Right atrium auricular region (tissue), 2 donors: ENCODE measurements around the gene MDM2. TPM values are rescaled to one million over a fixed set of nuclear protein-coding genes. Genes with fewer than 3 reads are reported as not detected.

ENCODE experiments used
- DNase-seq: peaks from one replicate; pipeline ENCODE4 v3.0.0-alpha.2; 2019; ENCODE audit warnings: low spot score
- H3K27ac ChIP-seq, 2 donors: fragments of 200-600 bp; sonication (generic); 1 replicate in 1 of 2; 2 replicates in 1 of 2; pipeline ENCODE4 v1.5.1; 2016 to 2019
- H3K27me3 ChIP-seq, 2 donors: fragments of 200-600 bp; sonication (generic); one replicate each; pipeline versions ENCODE4 v1.5.1 to v1.6.0; 2017 to 2019
- H3K36me3 ChIP-seq: fragments of 200-600 bp; sonication (generic); one replicate; pipeline ENCODE4 v1.5.1; 2016
- H3K4me1 ChIP-seq, 2 donors: fragments of 200-600 bp; sonication (generic); one replicate each; pipeline versions ENCODE4 v1.5.1 to v1.6.0; 2017 to 2019
- H3K4me3 ChIP-seq, 2 donors: fragments of 200-600 bp; sonication (generic); 1 replicate in 1 of 2; 2 replicates in 1 of 2; pipeline ENCODE4 v1.5.1; 2017 to 2019; ENCODE audit warnings: mild to moderate bottlenecking in 1 of 2, moderate library complexity in 1 of 2
- H3K9me3 ChIP-seq, 2 donors: fragments of 200-600 bp; sonication (generic); one replicate each; pipeline ENCODE4 v1.5.1; 2019
- total RNA-seq, 2 donors: library from RNA; depleted of rRNA; stranded (reverse); fragments of >200 nt; gene quantifications; one replicate each; pipeline ENCODE4 v1.1.0, GENCODE V29; 2016
- TF ChIP-seq, protein P1 (sequence below), 2 donors: fragments of 200-600 bp; sonication (generic); IDR thresholded peaks; one replicate each; pipeline ENCODE4 v1.5.1; 2019; ENCODE audit warnings: antibody characterized with exemption in 2 of 2

The MDM2 gene
- total RNA-seq, 2 donors from 2014 or later: 36.0 to 36.6 TPM

DNA sequence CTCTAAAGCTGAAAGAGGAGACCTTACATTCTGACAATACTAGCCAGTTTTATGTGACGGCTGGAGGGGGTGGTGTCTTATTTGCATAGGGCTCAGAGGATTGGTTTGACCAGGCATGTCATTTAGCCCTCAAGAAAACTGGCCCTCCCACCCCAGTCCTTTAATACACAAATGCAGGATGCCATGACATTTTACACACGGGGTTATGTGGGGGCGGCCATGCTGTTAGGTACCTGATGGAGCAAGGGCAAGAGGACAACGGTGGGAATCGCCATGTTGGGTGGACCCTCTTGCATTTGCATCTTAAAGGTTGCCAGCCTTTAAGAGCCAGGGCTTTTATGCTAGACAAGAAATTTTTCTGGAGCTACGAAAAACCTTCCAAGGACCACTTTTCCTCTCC lies 23.3 kb downstream of the MDM2 start:
- TF ChIP-seq, protein P1, sequence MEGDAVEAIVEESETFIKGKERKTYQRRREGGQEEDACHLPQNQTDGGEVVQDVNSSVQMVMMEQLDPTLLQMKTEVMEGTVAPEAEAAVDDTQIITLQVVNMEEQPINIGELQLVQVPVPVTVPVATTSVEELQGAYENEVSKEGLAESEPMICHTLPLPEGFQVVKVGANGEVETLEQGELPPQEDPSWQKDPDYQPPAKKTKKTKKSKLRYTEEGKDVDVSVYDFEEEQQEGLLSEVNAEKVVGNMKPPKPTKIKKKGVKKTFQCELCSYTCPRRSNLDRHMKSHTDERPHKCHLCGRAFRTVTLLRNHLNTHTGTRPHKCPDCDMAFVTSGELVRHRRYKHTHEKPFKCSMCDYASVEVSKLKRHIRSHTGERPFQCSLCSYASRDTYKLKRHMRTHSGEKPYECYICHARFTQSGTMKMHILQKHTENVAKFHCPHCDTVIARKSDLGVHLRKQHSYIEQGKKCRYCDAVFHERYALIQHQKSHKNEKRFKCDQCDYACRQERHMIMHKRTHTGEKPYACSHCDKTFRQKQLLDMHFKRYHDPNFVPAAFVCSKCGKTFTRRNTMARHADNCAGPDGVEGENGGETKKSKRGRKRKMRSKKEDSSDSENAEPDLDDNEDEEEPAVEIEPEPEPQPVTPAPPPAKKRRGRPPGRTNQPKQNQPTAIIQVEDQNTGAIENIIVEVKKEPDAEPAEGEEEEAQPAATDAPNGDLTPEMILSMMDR (IDR thresholded peaks at IDR 0.05): no peak
- DNase-seq: no peak
- peaks cover 54% of the 10 kb centered on the region for H3K36me3 ChIP-seq

DNA sequence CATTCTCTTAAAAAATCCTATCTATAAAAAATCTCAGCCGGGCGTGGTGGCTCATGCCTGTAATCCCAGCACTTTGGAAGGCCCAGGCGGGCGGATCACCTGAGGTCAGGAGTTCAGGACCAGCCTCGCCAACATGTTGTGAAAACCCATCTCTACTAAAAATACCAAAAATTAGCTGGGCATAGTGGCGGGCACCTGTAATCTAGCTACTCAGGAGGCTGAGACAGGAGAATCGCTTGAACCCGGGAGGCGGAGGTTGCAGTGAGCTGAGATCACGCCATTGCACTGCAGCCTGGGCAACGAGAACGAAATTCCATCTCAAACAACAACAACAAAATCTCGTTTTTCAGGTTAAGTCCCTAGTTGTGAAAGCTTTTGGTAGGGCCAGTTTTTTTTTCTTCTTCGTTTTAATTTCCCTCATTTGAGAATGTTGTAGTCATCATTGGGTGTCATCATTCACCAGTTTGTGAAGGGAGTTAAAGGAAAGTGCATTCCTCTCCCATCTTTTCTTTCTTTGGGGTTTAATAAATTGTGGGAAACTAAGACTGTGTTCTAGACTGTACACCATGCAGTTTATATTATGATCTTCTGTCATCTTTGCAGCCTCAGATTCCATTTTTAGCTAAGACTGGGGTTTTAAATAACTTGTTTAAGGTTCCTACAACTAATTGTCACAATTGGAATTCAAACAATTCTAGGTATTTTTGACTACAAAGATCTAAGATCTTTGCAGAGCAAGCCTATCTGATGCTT lies 23.9 kb downstream of the MDM2 start:
- TF ChIP-seq, protein P1 (IDR thresholded peaks at IDR 0.05): no peak
- Histone ChIP-seq H3K9me3 (no peaks in the 10 kb centered on the region), H3K36me3 (peaks cover 51% of the 10 kb centered on the region), H3K27me3 (no peaks in the 10 kb centered on the region), H3K27ac (no peak overlapping the region), H3K4me3 (no peak overlapping the region), H3K4me1 (no peaks in the 10 kb centered on the region)
- DNase-seq: no peak

More for the DNA sequence above, 23.3 kb downstream of the MDM2 start:
- Histone ChIP-seq H3K4me1 (no peaks in the 10 kb centered on the region), H3K4me3 (no peak overlapping the region), H3K27me3 (no peaks in the 10 kb centered on the region), H3K9me3 (no peaks in the 10 kb centered on the region), H3K27ac (no peak overlapping the region)

DNA sequence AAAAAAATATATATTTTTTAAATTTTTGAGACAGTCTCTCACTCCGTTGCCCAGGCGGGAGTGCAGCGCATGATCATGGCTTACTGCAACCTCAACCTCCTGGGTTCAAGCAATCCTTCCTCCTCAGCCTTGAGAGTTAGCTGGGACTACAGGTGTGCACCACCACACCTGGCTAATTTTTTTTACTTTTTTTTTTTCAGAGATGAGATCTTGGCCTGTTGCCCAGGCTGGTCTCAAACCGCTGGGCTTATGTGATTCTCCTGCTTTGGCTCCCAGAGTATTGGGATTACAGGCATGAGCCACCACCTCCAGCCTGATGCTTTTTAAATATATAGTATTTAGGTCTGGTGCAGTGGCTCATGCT lies 24.5 kb downstream of the MDM2 start:
- TF ChIP-seq, protein P1 (IDR thresholded peaks at IDR 0.05): no peak
- no peaks in the 10 kb centered on the region for H3K9me3 ChIP-seq
- no peak overlapping the region for H3K27ac ChIP-seq
- no peaks in the 10 kb centered on the region for H3K27me3 ChIP-seq
- no peak for DNase-seq
- H3K36me3 ChIP-seq: peaks cover 51% of the 10 kb centered on the region
- no peaks in the 10 kb centered on the region for H3K4me1 ChIP-seq
- no peak overlapping the region for H3K4me3 ChIP-seq

DNA sequence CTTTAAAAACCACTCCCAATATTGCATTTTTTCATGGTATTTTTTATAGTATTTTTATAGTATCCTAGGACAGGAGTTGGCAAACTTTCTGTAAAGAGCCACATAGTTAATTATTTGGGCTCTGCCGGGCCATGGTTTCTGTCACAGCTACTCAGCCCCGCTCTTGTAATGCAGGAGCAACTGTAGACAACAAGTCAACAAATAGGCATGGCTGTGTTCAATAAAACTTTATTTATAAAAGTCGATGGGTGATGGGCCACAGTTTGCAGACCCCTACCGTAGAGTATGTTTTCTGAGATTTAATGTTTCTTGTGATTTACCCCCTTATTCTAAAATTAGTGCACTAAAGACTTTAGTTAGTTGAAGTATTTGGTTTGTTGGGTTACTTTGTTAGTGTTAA lies 25.5 kb downstream of the MDM2 start:
- Histone ChIP-seq H3K9me3 (no peaks in the 10 kb centered on the region), H3K4me3 (no peak overlapping the region), H3K27me3 (no peaks in the 10 kb centered on the region), H3K4me1 (no peaks in the 10 kb centered on the region), H3K36me3 (peaks cover 50% of the 10 kb centered on the region), H3K27ac (no peak overlapping the region)
- no peak for DNase-seq
- TF ChIP-seq, protein P1 (IDR thresholded peaks at IDR 0.05): no peak

DNA sequence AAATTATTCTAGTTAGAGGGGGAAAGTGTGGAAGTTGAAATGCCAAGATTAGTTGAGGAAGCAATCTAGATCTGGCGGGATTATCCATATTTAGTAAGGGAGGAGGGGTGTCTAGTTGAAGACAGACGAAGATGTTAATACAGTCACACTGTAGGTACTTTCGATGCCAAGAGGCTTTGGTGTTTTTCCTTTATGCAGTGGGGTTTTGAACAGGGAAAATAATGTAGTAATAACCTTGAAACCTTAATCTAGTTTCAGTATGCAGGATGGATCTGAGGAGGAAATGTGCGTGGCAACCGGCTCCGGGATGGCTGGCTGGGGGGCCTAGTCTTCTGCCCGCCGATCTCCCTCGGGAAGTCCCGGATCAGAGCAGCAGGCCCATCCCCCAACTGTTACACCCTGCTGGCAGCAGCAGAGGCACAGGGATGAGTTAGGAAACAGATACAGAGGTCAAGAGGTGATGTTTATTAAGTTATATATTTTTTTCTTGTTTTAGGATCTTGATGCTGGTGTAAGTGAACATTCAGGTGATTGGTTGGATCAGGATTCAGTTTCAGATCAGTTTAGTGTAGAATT lies 27.4 kb downstream of the MDM2 start:
- no peaks in the 10 kb centered on the region for H3K9me3 ChIP-seq
- DNase-seq: no peak
- no peak overlapping the region for H3K4me3 ChIP-seq
- H3K27ac ChIP-seq: no peak overlapping the region
- no peaks in the 10 kb centered on the region for H3K27me3 ChIP-seq
- no peaks in the 10 kb centered on the region for H3K4me1 ChIP-seq
- TF ChIP-seq, protein P1 (IDR thresholded peaks at IDR 0.05): no peak
- peaks cover 62% of the 10 kb centered on the region for H3K36me3 ChIP-seq
